Measurements from ENCODE around the gene NRCAM. TPM values are rescaled to one million over a fixed set of nuclear protein-coding genes. Genes with fewer than 3 reads are reported as not detected.

NRCAM gene
- total RNA-seq, 1 donor from 2014 or later = 11.0 TPM

DNA sequence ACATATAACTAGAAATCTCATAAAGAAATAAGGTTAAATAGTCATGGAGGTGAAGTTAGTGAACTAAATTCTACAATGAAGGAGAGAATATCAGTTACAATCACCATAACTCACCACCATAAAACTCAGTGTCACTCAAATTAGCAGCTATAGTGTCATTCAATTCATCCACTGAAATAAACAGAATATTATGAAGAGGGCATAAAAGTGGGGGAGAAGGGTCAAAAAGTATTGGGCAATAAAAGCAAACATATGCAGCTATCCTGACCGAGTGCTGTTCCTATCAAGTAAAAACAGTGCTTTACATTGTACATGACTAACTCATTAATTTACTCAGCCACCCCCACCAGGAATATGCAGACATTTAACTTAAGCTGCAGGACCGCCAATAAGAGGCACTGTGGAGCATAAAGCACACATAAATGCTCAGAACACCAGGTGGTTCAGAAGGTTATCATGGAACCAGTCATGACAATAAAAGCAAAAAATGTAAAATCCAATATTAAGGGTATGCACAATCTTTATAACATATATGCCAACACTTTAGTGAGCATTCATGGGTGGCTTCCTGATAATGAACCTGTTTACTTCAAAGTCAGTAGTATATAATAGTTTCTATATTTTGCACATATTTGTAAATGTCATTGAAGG lies 230.6 kb downstream of the NRCAM start:
- TF ChIP-seq, protein P1, sequence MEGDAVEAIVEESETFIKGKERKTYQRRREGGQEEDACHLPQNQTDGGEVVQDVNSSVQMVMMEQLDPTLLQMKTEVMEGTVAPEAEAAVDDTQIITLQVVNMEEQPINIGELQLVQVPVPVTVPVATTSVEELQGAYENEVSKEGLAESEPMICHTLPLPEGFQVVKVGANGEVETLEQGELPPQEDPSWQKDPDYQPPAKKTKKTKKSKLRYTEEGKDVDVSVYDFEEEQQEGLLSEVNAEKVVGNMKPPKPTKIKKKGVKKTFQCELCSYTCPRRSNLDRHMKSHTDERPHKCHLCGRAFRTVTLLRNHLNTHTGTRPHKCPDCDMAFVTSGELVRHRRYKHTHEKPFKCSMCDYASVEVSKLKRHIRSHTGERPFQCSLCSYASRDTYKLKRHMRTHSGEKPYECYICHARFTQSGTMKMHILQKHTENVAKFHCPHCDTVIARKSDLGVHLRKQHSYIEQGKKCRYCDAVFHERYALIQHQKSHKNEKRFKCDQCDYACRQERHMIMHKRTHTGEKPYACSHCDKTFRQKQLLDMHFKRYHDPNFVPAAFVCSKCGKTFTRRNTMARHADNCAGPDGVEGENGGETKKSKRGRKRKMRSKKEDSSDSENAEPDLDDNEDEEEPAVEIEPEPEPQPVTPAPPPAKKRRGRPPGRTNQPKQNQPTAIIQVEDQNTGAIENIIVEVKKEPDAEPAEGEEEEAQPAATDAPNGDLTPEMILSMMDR (conservative IDR thresholded peaks at IDR 0.05; ENCODE audit: low read depth, low read length) = no peak
- H3K4me3 ChIP-seq (ENCODE audit: low read depth, low read length) = no peak overlapping the region
- no peak for DNase-seq (ENCODE audit: low read depth)

DNA sequence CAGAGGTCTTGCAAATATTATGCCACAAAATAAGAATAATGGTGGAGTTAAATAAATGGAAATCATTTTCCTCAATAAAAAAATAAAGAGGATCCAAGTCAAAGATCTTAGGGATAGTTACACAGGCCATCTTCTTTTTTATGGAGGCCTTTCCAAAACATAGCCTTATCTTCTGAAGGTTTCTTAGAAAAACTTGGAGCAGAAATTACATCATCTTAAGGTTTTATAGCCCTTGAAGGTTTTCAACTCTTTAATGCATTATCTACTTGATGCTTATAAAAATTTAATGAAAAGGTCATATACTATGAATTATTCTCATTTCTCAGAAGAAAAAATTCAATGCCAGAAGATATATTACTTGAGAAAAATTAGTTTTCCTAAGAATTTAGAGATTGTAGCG lies 231.8 kb downstream of the NRCAM start:
- TF ChIP-seq, protein P1 (conservative IDR thresholded peaks at IDR 0.05; ENCODE audit: low read depth, low read length) = no peak
- no peak overlapping the region for H3K4me3 ChIP-seq (ENCODE audit: low read depth, low read length)
- DNase-seq (ENCODE audit: low read depth) = no peak

GRCh38 chr7:108222236-108222892 lies 233.9 kb downstream of the NRCAM start:
- TF ChIP-seq, protein P1 (conservative IDR thresholded peaks at IDR 0.05; ENCODE audit: low read depth, low read length) = peak; percentile 8
- no peak overlapping the region for H3K4me3 ChIP-seq (ENCODE audit: low read depth, low read length)
- DNase-seq (ENCODE audit: low read depth) = no peak

DNA sequence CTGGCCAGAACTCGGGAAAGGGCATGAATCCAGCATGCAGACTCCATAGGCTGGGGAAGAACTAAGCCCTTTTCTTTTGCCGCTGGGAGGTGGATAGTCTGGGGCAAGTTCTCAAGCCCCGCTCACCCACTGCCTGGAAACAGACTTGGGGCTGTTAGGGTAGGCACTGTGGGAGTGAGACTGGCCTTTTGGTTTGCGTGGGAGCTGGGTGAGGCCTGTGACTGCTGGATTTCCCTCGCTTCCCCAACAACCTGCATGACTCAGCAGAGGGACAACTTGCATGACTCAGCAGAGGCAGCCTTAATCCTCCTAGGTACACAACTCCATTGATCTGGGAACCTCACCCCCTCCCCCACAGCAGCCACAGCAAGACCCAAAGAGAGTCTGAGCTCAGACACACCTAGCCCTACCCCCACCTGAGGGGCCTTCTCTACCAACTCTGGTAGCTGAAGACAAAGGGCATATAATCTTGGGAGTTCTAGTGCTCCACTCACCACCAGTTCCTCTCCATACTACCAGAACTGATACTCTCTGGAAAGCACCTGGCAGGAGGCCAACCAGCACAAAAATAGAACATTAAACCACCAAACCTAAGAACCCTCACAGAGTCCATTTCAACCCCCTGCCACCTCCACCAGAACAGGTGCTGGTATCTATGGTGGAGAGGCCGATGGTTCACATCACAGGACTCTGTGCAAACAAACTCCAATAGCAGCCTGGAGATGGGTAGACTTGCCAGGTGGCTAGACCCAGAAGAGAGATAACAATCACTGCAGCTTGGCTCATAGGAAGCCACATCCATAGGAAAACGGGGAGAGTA lies 244.6 kb downstream of the NRCAM start:
- H3K4me3 ChIP-seq (ENCODE audit: low read depth, low read length) = no peak overlapping the region
- TF ChIP-seq, protein P1 (conservative IDR thresholded peaks at IDR 0.05; ENCODE audit: low read depth, low read length) = no peak
- peak; percentile 77 for DNase-seq (ENCODE audit: low read depth)

- TF ChIP-seq, protein P1 (conservative IDR thresholded peaks at IDR 0.05; ENCODE audit: low read depth, low read length) = no peak
- H3K4me3 ChIP-seq (ENCODE audit: low read depth, low read length) = no peak overlapping the region
- no peak for DNase-seq (ENCODE audit: low read depth)
These were observed 245.4 kb downstream of the NRCAM start for GRCh38 chr7:108210796-108211195.

GRCh38 chr7:108205311-108205710 lies 250.9 kb downstream of the NRCAM start:
- no peak for DNase-seq (ENCODE audit: low read depth)
- H3K4me3 ChIP-seq (ENCODE audit: low read depth, low read length) = no peak overlapping the region
- TF ChIP-seq, protein P1 (conservative IDR thresholded peaks at IDR 0.05; ENCODE audit: low read depth, low read length) = no peak

All from epithelial cell of proximal tubule (primary cell).